ENCODE data around the gene PLCD1.

The PLCD1 gene

DNA sequence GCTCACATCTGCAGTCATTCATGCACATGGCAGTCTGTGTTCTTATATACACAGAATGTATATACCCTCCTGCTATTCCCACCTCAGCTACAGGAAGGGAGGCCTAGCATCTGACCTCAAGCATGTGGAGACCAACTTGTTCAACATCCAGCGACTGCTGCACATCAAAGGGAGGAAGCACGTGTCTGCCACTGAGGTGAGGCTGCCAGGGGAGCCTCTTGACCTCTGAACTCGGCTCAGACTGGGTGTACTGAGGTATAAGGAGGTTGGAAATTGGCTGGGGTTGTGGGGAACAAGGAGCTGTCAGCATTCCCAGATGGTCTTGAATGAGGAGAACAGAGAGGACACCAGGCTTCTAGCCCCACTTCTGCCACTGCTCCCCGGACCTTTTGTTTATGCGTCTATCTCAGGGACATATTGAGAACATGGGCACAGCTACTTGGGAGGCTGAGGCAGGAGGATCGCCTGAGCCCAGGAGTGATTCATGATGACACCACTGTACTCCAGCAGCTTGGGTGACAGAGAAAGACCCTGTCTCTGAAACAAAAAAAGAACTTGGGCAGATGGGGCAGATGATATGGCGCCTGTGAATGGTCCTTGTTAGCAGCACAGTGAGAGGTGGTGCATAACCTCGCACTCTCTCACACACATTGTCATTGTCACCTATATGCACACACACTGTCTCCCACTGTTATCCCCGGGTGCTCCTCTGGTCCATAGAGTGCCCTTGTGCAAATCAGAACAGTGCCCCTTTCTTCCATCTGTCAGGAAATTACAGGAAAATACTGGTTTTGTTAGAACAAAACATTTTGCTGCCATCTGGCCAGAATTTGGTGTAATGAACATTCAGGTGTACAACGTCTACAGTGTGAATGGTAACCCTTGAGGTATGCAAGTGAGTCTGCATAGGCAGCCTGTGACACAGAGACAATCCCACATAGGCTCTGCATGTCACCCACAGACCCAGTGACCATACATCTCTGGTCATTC is 33.5 kb downstream of the PLCD1 start:
- no peak for DNase-seq (ENCODE audit: low read depth in 2 of 2)
- TF ChIP-seq, protein P1, sequence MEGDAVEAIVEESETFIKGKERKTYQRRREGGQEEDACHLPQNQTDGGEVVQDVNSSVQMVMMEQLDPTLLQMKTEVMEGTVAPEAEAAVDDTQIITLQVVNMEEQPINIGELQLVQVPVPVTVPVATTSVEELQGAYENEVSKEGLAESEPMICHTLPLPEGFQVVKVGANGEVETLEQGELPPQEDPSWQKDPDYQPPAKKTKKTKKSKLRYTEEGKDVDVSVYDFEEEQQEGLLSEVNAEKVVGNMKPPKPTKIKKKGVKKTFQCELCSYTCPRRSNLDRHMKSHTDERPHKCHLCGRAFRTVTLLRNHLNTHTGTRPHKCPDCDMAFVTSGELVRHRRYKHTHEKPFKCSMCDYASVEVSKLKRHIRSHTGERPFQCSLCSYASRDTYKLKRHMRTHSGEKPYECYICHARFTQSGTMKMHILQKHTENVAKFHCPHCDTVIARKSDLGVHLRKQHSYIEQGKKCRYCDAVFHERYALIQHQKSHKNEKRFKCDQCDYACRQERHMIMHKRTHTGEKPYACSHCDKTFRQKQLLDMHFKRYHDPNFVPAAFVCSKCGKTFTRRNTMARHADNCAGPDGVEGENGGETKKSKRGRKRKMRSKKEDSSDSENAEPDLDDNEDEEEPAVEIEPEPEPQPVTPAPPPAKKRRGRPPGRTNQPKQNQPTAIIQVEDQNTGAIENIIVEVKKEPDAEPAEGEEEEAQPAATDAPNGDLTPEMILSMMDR (IDR thresholded peaks at IDR 0.05; ENCODE audit: low read depth, low read length): no peak
- no peak overlapping the region for H3K4me3 ChIP-seq (replicated peaks in 1 of 2; ENCODE audit: low read depth in 2 of 2, low read length in 2 of 2)

DNA sequence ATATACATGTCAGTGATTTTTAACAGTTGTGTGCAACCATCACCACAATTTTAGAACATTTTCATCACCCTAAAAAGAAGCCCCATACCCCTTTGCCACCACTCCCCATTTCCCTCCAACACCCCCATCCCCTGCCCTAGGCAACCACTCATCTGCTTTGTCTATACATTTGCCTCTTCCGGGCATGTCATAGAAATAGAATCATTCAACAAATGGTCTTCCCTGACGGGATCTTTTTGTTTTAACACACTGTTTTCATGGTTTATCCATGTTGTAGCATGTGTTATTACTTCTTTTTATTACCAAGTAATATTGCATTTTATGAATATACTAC is 34.8 kb downstream of the PLCD1 start:
- no peak for DNase-seq (ENCODE audit: low read depth in 2 of 2)
- TF ChIP-seq, protein P1 (IDR thresholded peaks at IDR 0.05; ENCODE audit: low read depth, low read length): no peak
- peak overlapping the region; percentile 51 to 64 for H3K4me3 ChIP-seq (replicated peaks in 1 of 2; ENCODE audit: low read depth in 2 of 2, low read length in 2 of 2)

GRCh38 chr3:37993820-37994638 is 35.4 kb downstream of the PLCD1 start:
- TF ChIP-seq, protein P1 (IDR thresholded peaks at IDR 0.05; ENCODE audit: low read depth, low read length): no peak
- peak overlapping the region; percentile 51 to 64 for H3K4me3 ChIP-seq (replicated peaks in 1 of 2; ENCODE audit: low read depth in 2 of 2, low read length in 2 of 2)
- DNase-seq (ENCODE audit: low read depth in 2 of 2): peak; percentile 80 to 89

GRCh38 chr3:37993460-37993819 is 36.0 kb downstream of the PLCD1 start:
- H3K4me3 ChIP-seq (replicated peaks in 1 of 2; ENCODE audit: low read depth in 2 of 2, low read length in 2 of 2): peak overlapping the region in 1 of 2 donors; percentile 64
- no peak for DNase-seq (ENCODE audit: low read depth in 2 of 2)

DNA sequence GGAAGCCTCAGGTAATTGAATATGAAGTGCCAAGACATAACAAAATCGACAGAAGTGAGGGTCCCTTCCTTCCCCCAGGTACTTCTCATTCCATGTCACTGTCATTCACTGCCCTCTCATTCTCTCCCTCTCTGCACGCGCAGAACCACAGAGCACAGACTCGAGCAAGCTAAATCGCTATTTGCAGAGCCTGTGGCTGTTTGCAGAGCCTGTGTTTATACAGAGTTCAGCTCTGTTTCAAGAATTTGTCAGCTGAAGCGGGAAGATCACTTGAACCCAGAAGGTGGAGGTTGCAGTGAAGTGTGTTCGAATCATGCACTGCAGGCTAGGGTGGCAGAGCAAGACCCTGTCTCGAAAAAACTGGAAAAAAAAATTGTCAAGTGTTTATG is 36.4 kb downstream of the PLCD1 start:
- no peak for DNase-seq (ENCODE audit: low read depth in 2 of 2)
- TF ChIP-seq, protein P1 (IDR thresholded peaks at IDR 0.05; ENCODE audit: low read depth, low read length): no peak
- H3K4me3 ChIP-seq (replicated peaks in 1 of 2; ENCODE audit: low read depth in 2 of 2, low read length in 2 of 2): no peak overlapping the region

More at GRCh38 chr3:37993460-37993819, 36.0 kb downstream of the PLCD1 start:
- TF ChIP-seq, protein P1 (IDR thresholded peaks at IDR 0.05; ENCODE audit: low read depth, low read length): no peak

DNA sequence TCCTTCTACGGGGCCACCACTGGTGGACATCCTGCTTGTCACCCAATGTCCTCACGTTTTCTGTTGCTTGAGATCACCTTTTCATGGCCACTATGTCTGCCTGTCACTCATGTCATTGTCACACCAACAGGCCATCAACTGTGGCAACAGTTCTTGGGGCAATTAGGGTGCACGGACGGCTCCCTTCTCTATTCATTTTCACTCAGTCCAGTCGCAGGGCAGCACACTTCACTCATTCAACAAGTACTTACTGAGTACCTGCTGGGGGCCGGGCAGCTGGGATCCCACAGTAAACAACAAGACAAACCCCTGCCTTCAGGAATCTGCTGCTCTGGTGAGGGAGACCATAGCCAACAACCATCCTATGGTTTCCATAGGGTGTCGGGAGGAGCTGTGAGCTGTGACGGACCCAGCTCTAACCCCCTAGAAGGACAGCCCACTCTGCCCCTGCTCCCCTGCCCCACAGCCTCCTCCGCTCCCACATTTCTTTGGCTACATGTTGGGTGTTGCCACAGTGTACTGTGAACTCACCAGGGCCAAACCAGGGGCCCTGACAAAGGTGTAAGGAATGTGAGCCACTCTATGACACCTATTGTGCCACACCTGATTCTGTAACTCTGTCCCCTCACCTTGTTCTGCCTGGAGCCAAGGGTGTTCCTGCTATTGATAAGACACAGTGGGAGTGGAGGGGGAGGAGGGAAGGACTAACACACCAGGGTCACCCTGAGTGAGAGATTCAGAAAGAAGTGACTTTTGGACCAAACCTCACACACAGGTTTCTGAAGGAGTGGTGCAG is 37.0 kb downstream of the PLCD1 start:
- no peak overlapping the region for H3K4me3 ChIP-seq (replicated peaks in 1 of 2; ENCODE audit: low read depth in 2 of 2, low read length in 2 of 2)
- TF ChIP-seq, protein P1 (IDR thresholded peaks at IDR 0.05; ENCODE audit: low read depth, low read length): no peak

More for the DNA sequence above, 37.0 kb downstream of the PLCD1 start:
- no peak for DNase-seq (ENCODE audit: low read depth in 2 of 2)
